H1 (cell line): ENCODE results near the gene NEGR1. TPM values are rescaled to one million over a fixed set of nuclear protein-coding genes. Genes with fewer than 3 reads are reported as not detected.

Source experiments
- CTCF ChIA-PET: fragments of 300-600 bp; sonication (Branson Sonifier 250); formaldehyde crosslinking; loops from one replicate; lab custom pipeline; 2021; ENCODE audit not compliant: partially characterized antibody; lab: Charles Lee
- POLR2A ChIA-PET: fragments of 300-600 bp; sonication (Branson Sonifier 250); formaldehyde crosslinking; loops from one replicate; lab custom pipeline; 2021; ENCODE audit warnings: inconsistent platforms; ENCODE audit not compliant: partially characterized antibody; lab: Charles Lee
- DNase-seq, 2 experiments: peaks; one replicate each; pipeline versions ENCODE4 v3.0.0 to v3.0.0-alpha.2; 2010 to 2022; ENCODE audit warnings: low spot score in 2 of 2, low read depth in 1 of 2, mixed read lengths in 1 of 2
- FAIRE-seq: peaks from 2 replicates; lab custom pipeline; 2011; peaks lifted over from hg19 to GRCh38; lab: Jason Lieb, UNC
- H2AFZ ChIP-seq: 2 replicates; pipeline ENCODE4 v1.8.1; 2012; ENCODE audit warnings: low read length, inconsistent platforms
- H2AK5ac ChIP-seq: 2 replicates; pipeline ENCODE4 v1.6.1; 2013; ENCODE audit warnings: low read depth, low read length
- H2BK120ac ChIP-seq: replicated peaks from 2 replicates; pipeline ENCODE3; 2013; ENCODE audit warnings: low read depth, low read length, inconsistent platforms
- H2BK12ac ChIP-seq: 2 replicates; pipeline ENCODE4 v1.6.1; 2013; ENCODE audit warnings: low read depth, low read length
- H2BK15ac ChIP-seq: 2 replicates; pipeline ENCODE4 v1.6.1; 2013; ENCODE audit warnings: low read length
- H2BK20ac ChIP-seq: 2 replicates; pipeline ENCODE4 v1.6.1; 2013; ENCODE audit warnings: low read length
- H2BK5ac ChIP-seq: 2 replicates; pipeline ENCODE4 v1.6.1; 2013; ENCODE audit warnings: low read depth, low read length
- H3K14ac ChIP-seq: 2 replicates; pipeline ENCODE4 v1.6.1; 2013; ENCODE audit warnings: inconsistent platforms; ENCODE audit not compliant: insufficient read length
- H3K18ac ChIP-seq: 2 replicates; pipeline ENCODE4 v1.6.1; 2013; ENCODE audit warnings: low read length; ENCODE audit errors: extremely low read depth
- H3K23ac ChIP-seq: 2 replicates; pipeline ENCODE4 v1.6.1; 2013; ENCODE audit warnings: inconsistent platforms; ENCODE audit not compliant: insufficient read length
- H3K23me2 ChIP-seq: 2 replicates; pipeline ENCODE4 v1.6.1; 2013; ENCODE audit warnings: low read depth, low read length
- H3K27ac ChIP-seq: 2 replicates; pipeline ENCODE4 v1.6.1; 2011; ENCODE audit warnings: low read depth, low read length, inconsistent platforms
- H3K27me3 ChIP-seq, 4 experiments: replicated peaks in 1 of 4; 1 replicate in 1 of 4; 2 replicates in 3 of 4; pipeline versions ENCODE4 v1.6.1 to v1.8.1; 2011 to 2013; ENCODE audit warnings: low read length in 3 of 4, mild to moderate bottlenecking in 3 of 4, inconsistent platforms in 2 of 4, mixed read lengths in 2 of 4, moderate library complexity in 1 of 4; ENCODE audit not compliant: control insufficient read depth in 3 of 4, insufficient read depth in 3 of 4; ENCODE audit errors: extremely low read depth in 1 of 4
- H3K36me3 ChIP-seq, 4 experiments: 2 replicates each; pipeline versions ENCODE4 v1.6.1 to v1.8.1; 2011 to 2013; ENCODE audit warnings: mild to moderate bottlenecking in 4 of 4, low read length in 3 of 4, moderate library complexity in 2 of 4, control low read depth in 1 of 4, inconsistent platforms in 1 of 4; ENCODE audit not compliant: insufficient read depth in 4 of 4, control insufficient read depth in 2 of 4
- H3K4ac ChIP-seq: replicated peaks from 2 replicates; pipeline ENCODE3; 2013; ENCODE audit warnings: low read length, low read depth, mixed read lengths, inconsistent platforms; ENCODE audit not compliant: insufficient read length
- H3K4me1 ChIP-seq, 4 experiments: replicated peaks in 1 of 4; 1 replicate in 1 of 4; 2 replicates in 3 of 4; pipeline versions ENCODE4 v1.6.1 to v1.8.1; 2011 to 2013; ENCODE audit warnings: low read length in 3 of 4, inconsistent platforms in 2 of 4, mixed read lengths in 1 of 4; ENCODE audit not compliant: insufficient read depth in 4 of 4, control insufficient read depth in 3 of 4
- H3K4me2 ChIP-seq, 2 experiments: 2 replicates each; pipeline versions ENCODE4 v1.6.1 to v1.8.1; 2011 to 2013; ENCODE audit warnings: low read depth in 2 of 2, low read length in 2 of 2, control low read depth in 1 of 2, inconsistent platforms in 1 of 2, mild to moderate bottlenecking in 1 of 2; ENCODE audit not compliant: insufficient read depth in 1 of 2
- H3K4me3 ChIP-seq, 4 experiments: fragments of 200-600, 300-600 bp in 1 of 4; sonication (generic), shearing (Covaris generic), sonication (Bioruptor Twin) in 1 of 4; 2 replicates each; pipeline versions ENCODE4 v1.5.1 to v1.8.1; 2011 to 2016; ENCODE audit warnings: low read length in 4 of 4, low read depth in 3 of 4, control low read depth in 2 of 4, inconsistent platforms in 2 of 4, mild to moderate bottlenecking in 2 of 4, mixed read lengths in 1 of 4, moderate library complexity in 1 of 4; ENCODE audit not compliant: insufficient read depth in 2 of 4; ENCODE audit errors: extremely low read depth in 1 of 4
- H3K56ac ChIP-seq: replicated peaks from 2 replicates; pipeline ENCODE3; 2013; ENCODE audit warnings: low read depth, mild to moderate bottlenecking, mixed read lengths, low read length, inconsistent platforms; ENCODE audit not compliant: insufficient read length
- H3K79me1 ChIP-seq: 2 replicates; pipeline ENCODE4 v1.6.1; 2013; ENCODE audit warnings: low read depth, low read length, control low read depth
- H3K79me2 ChIP-seq, 2 experiments: 2 replicates each; pipeline versions ENCODE4 v1.6.1 to v1.8.1; 2012 to 2013; ENCODE audit warnings: low read length in 2 of 2, mild to moderate bottlenecking in 2 of 2, inconsistent platforms in 1 of 2; ENCODE audit not compliant: insufficient read depth in 2 of 2, control insufficient read depth in 1 of 2
- H3K9ac ChIP-seq, 4 experiments: replicated peaks in 1 of 4; 1 replicate in 1 of 4; 2 replicates in 3 of 4; pipeline versions ENCODE4 v1.6.1 to v1.8.1; 2011 to 2013; ENCODE audit warnings: low read depth in 3 of 4, low read length in 3 of 4, control low read depth in 2 of 4, mild to moderate bottlenecking in 2 of 4, moderate library complexity in 2 of 4, inconsistent platforms in 1 of 4; ENCODE audit errors: extremely low read depth in 1 of 4
- H3K9me3 ChIP-seq, 2 experiments: 2 replicates each; pipeline versions ENCODE4 v1.6.1 to v1.8.1; 2012 to 2013; ENCODE audit warnings: mild to moderate bottlenecking in 2 of 2, moderate library complexity in 2 of 2, control low read depth in 1 of 2, inconsistent platforms in 1 of 2, low read depth in 1 of 2, low read length in 1 of 2, mixed read lengths in 1 of 2; ENCODE audit not compliant: insufficient read depth in 2 of 2
- H4K20me1 ChIP-seq, 2 experiments: replicated peaks in 1 of 2; 2 replicates each; pipeline versions ENCODE3 to v1.8.1; 2011 to 2013; ENCODE audit warnings: inconsistent platforms in 2 of 2, low read length in 2 of 2, mild to moderate bottlenecking in 1 of 2; ENCODE audit not compliant: insufficient read depth in 2 of 2, control insufficient read depth in 1 of 2
- H4K5ac ChIP-seq: 2 replicates; pipeline ENCODE4 v1.6.1; 2013; ENCODE audit warnings: low read length, low read depth, mixed read lengths, inconsistent platforms; ENCODE audit not compliant: insufficient read length
- H4K8ac ChIP-seq: 2 replicates; pipeline ENCODE4 v1.8.0; 2013; ENCODE audit warnings: mild to moderate bottlenecking, moderate library complexity, low read length, inconsistent platforms; ENCODE audit not compliant: insufficient read depth; ENCODE audit errors: extremely low read depth
- H4K91ac ChIP-seq: replicated peaks from 2 replicates; pipeline ENCODE3; 2013; ENCODE audit warnings: low read length, mixed read lengths, inconsistent platforms; ENCODE audit not compliant: insufficient read length
- ASH2L ChIP-seq: fragments of 200-600, 300-600 bp; sonication (generic); IDR thresholded peaks from one replicate; pipeline ENCODE4 v1.7.1; 2017; ENCODE audit warnings: low read length
- BRCA1 ChIP-seq: IDR thresholded peaks from 2 replicates; pipeline ENCODE4 v1.6.1; 2012; ENCODE audit warnings: low read depth, low read length, improper control_type of control experiment
- CBX8 ChIP-seq: fragments of 300-800, 300-1000 bp; sonication (generic); IDR thresholded peaks from 2 replicates; pipeline ENCODE4 v1.7.1; 2016; ENCODE audit warnings: low read depth, low read length, borderline replicate concordance
- CTBP2 ChIP-seq: IDR thresholded peaks from 2 replicates; pipeline ENCODE4 v1.7.0; 2011; ENCODE audit warnings: borderline replicate concordance, mild to moderate bottlenecking, moderate library complexity, mixed read lengths, low read length; ENCODE audit not compliant: insufficient read depth, insufficient read length
- EGR1 ChIP-seq: IDR thresholded peaks from 2 replicates; pipeline ENCODE4 v1.6.1; 2011; ENCODE audit warnings: low read depth, low read length, borderline replicate concordance
- POLR2A ChIP-seq, 2 experiments: IDR thresholded peaks; 1 replicate in 1 of 2; 2 replicates in 1 of 2; pipeline ENCODE4 v1.6.1; 2011; ENCODE audit warnings: low read depth in 2 of 2, low read length in 2 of 2, mild to moderate bottlenecking in 2 of 2; ENCODE audit errors: control extremely low read depth in 1 of 2
- POLR2AphosphoS5 ChIP-seq: IDR thresholded peaks from 2 replicates; pipeline ENCODE4 v1.6.1; 2011; ENCODE audit warnings: low read depth, low read length
- RBBP5 ChIP-seq: IDR thresholded peaks from 2 replicates; pipeline ENCODE4 v1.7.1; 2012; ENCODE audit warnings: low read depth, mild to moderate bottlenecking, inconsistent platforms, low read length, moderate library complexity, borderline replicate concordance
- SIN3A ChIP-seq, 2 experiments: IDR thresholded peaks in 1 of 2; conservative IDR thresholded peaks in 1 of 2; 2 replicates each; pipeline ENCODE4 v1.6.1; 2011 to 2012; ENCODE audit warnings: low read length in 2 of 2, improper control_type of control experiment in 1 of 2, low read depth in 1 of 2, mild to moderate bottlenecking in 1 of 2
- SIX5 ChIP-seq: IDR thresholded peaks from 2 replicates; pipeline ENCODE4 v1.6.1; 2011; ENCODE audit warnings: mild to moderate bottlenecking, low read depth, low read length
- SP2 ChIP-seq: IDR thresholded peaks from 2 replicates; pipeline ENCODE4 v1.6.1; 2012; ENCODE audit warnings: mild to moderate bottlenecking, low read length, inconsistent platforms
- SRF ChIP-seq: IDR thresholded peaks from 2 replicates; pipeline ENCODE4 v1.6.1; 2011; ENCODE audit warnings: mild to moderate bottlenecking, low read depth, low read length, moderate library complexity
- TAF1 ChIP-seq: IDR thresholded peaks from 2 replicates; pipeline ENCODE4 v1.6.1; 2011; ENCODE audit warnings: mild to moderate bottlenecking, low read depth, low read length
- TAF7 ChIP-seq: optimal IDR thresholded peaks from 2 replicates; pipeline ENCODE3; 2011; ENCODE audit warnings: low read depth, mild to moderate bottlenecking, inconsistent platforms, low read length, moderate library complexity, borderline replicate concordance
- TBP ChIP-seq: IDR thresholded peaks from 2 replicates; pipeline ENCODE4 v1.6.1; 2011; ENCODE audit warnings: low read depth, low read length, improper control_type of control experiment
- YY1 ChIP-seq: IDR thresholded peaks from 2 replicates; pipeline ENCODE4 v1.6.1; 2011; ENCODE audit warnings: low read depth, mild to moderate bottlenecking, low read length
- WGBS, 2 experiments: shearing (Covaris generic) in 1 of 2; methylation state at CpG; one replicate each; pipeline versions ENCODE4 v1.1.6 to v1.1.7; 2013 to 2015; ENCODE audit warnings: low lambda C conversion rate in 2 of 2, mixed read lengths in 2 of 2, inconsistent platforms in 1 of 2, low coverage in 1 of 2, missing lambda C conversion rate in 1 of 2; ENCODE audit not compliant: insufficient replicate concordance in 2 of 2, insufficient coverage in 1 of 2, insufficient read length in 1 of 2; ENCODE audit errors: extremely low coverage in 1 of 2, missing lambda C conversion rate in 1 of 2; 5-methylcytosine and 5-hydroxymethylcytosine counted together
- polyA plus RNA-seq, 7 experiments: library from polyadenylated mRNA; depleted of rRNA in 3 of 7; stranded (reverse) in 5 of 7; unstranded in 2 of 7; fragments of >200 nt in 5 of 7; fragments of 200-250 nt in 2 of 7; gene quantifications; 1 replicate in 5 of 7; 2 replicates in 1 of 7; 4 replicates in 1 of 7; pipeline versions ENCODE4 v1.2.1 to v1.2.3, GENCODE V29; 2011 to 2013; ENCODE audit warnings: missing spikeins in 2 of 7, mixed read lengths in 2 of 7
- total RNA-seq: library from RNA; stranded (reverse); fragmentation: NEBNext Ultra II Directional; extraction: Animal tissue kit (Norgen Biotek cat#: 25700); gene quantifications from 2 replicates; pipeline ENCODE4 v1.2.1, GENCODE V29; 2021

The NEGR1 gene
- total and polyA plus RNA-seq, 2 of the 8 experiments (the other 6 are each of a cell fraction or from before 2014, with no cell fraction given), result 0.71 to 1.3 TPM

- no peak overlapping the region for H3K4ac ChIP-seq
- no peak overlapping the region for H3K23ac ChIP-seq
- H2BK120ac ChIP-seq, result no peak overlapping the region
- POLR2A ChIA-PET, result no interaction called here
- H4K91ac ChIP-seq, result no peak overlapping the region
- CTCF ChIA-PET, result interaction anchor here (1.1 kb wide), 1 partner anchor 8 kb away, joined by 3 read pairs; no protein-coding TSS in a partner anchor
- no peaks in the 10 kb centered on the region for H3K79me1 ChIP-seq
- no peaks in the 10 kb centered on the region for H3K27me3 ChIP-seq
- no peaks in the 10 kb centered on the region for H3K23me2 ChIP-seq
- no peak overlapping the region for H2BK12ac ChIP-seq
- no peaks in the 10 kb centered on the region for H3K4me1 ChIP-seq
- no peak for DNase-seq
- H3K9me3 ChIP-seq, result no peaks in the 10 kb centered on the region
- H4K20me1 ChIP-seq, result no peaks in the 10 kb centered on the region
- no peak overlapping the region for H2BK20ac ChIP-seq
- no peak overlapping the region for H3K27ac ChIP-seq
- no peak overlapping the region for H2AK5ac ChIP-seq
- no peak overlapping the region for H2BK15ac ChIP-seq
- H3K56ac ChIP-seq, result no peak overlapping the region
- TF ChIP-seq YY1, result no peak
- TF ChIP-seq RBBP5, result no peak
- no peak for TF ChIP-seq CBX8
- TF ChIP-seq ASH2L, result no peak
- no peak for TF ChIP-seq SRF
- TF ChIP-seq SIX5, result no peak
- no peak for TF ChIP-seq TAF7
- TF ChIP-seq POLR2AphosphoS5, result no peak
- TF ChIP-seq TAF1, result no peak
- TF ChIP-seq CTBP2, result no peak
- TF ChIP-seq SP2, result no peak
- no peak for TF ChIP-seq EGR1
- no peak for TF ChIP-seq BRCA1
- TF ChIP-seq TBP, result no peak
- no peak for TF ChIP-seq POLR2A (IDR thresholded peaks at IDR 0.05; ENCODE audit: control extremely low read depth in 1 of 2, low read depth in 2 of 2, low read length in 2 of 2)
- TF ChIP-seq SIN3A (conservative IDR thresholded peaks at IDR 0.05 in 1 of 2, IDR thresholded peaks at IDR 0.05 in 1 of 2; ENCODE audit: low read depth in 1 of 2, low read length in 2 of 2), result no peak
- TF ChIP-seq, all 59 proteins: peak for 0
- Histone ChIP-seq H2AFZ (no peak overlapping the region), H3K79me2 (no peaks in the 10 kb centered on the region), H3K9ac (no peak overlapping the region), H3K4me2 (no peak overlapping the region), H4K5ac (no peak overlapping the region), H2BK5ac (no peak overlapping the region), H3K14ac (no peak overlapping the region), H4K8ac (no peak overlapping the region), H3K4me3 (no peak overlapping the region), H3K36me3 (no peaks in the 10 kb centered on the region), H3K18ac (no peak overlapping the region)
- no peak for FAIRE-seq
- 81% methylated on average over 2 of the region's 2 CpGs; no CpG with 5 or more reads in 1 of the 2 experiments for WGBS, 2 experiments
These were observed 931.5 kb downstream of the NEGR1 start for GRCh38 chr1:71350805-71351204.
